Measurements from ENCODE around the gene CUBN.

Gene CUBN

GRCh38 chr10:17024461-17024860, 105.2 kb downstream of the CUBN start:
- POLR2A ChIA-PET = interaction anchor here (0.7 kb wide), 1 partner anchor 16 kb away, joined by 3 read pairs; no protein-coding TSS in a partner anchor
- Histone ChIP-seq H3K36me3 (ENCODE audit: control insufficient read depth in 2 of 2, insufficient read depth in 1 of 2, low read length in 2 of 2) (no peaks in the 10 kb centered on the region), H3K4me1 (ENCODE audit: control insufficient read depth, insufficient read depth, low read length) (no peaks in the 10 kb centered on the region), H3K9me3 (ENCODE audit: control insufficient read depth, insufficient read depth, low read depth, low read length) (no peaks in the 10 kb centered on the region), H3K27ac (ENCODE audit: extremely low read depth, low read depth, low read length) (no peak overlapping the region), H3K4me3 (ENCODE audit: low read depth, low read length) (no peak overlapping the region)
- TF ChIP-seq ZNF335 (tag by site-specific recombination; conservative IDR thresholded peaks at IDR 0.05) (no peak), ZNF521 (tag by site-specific recombination; IDR thresholded peaks at IDR 0.05) (no peak), ZNF768 (tag by site-specific recombination; IDR thresholded peaks at IDR 0.05) (no peak), HOXC10 (CRISPR knock-in tag; IDR thresholded peaks at IDR 0.05) (no peak), ZBTB17 (tag by site-specific recombination; IDR thresholded peaks at IDR 0.05) (no peak), GLIS1 (tag by site-specific recombination; IDR thresholded peaks at IDR 0.05) (no peak), ZNF548 (tag by site-specific recombination; IDR thresholded peaks at IDR 0.05) (no peak), ZNF639 (tag by site-specific recombination; IDR thresholded peaks at IDR 0.05) (no peak), ZNF558 (tag by site-specific recombination; IDR thresholded peaks at IDR 0.05) (no peak), ZNF792 (tag by site-specific recombination; IDR thresholded peaks at IDR 0.05) (no peak), OVOL3 (tag by site-specific recombination; IDR thresholded peaks at IDR 0.05) (no peak), ZNF23 (tag by site-specific recombination; IDR thresholded peaks at IDR 0.05; ENCODE audit: borderline replicate concordance) (no peak), ZNF623 (tag by site-specific recombination; IDR thresholded peaks at IDR 0.05) (no peak)
- TF ChIP-seq, protein P1, sequence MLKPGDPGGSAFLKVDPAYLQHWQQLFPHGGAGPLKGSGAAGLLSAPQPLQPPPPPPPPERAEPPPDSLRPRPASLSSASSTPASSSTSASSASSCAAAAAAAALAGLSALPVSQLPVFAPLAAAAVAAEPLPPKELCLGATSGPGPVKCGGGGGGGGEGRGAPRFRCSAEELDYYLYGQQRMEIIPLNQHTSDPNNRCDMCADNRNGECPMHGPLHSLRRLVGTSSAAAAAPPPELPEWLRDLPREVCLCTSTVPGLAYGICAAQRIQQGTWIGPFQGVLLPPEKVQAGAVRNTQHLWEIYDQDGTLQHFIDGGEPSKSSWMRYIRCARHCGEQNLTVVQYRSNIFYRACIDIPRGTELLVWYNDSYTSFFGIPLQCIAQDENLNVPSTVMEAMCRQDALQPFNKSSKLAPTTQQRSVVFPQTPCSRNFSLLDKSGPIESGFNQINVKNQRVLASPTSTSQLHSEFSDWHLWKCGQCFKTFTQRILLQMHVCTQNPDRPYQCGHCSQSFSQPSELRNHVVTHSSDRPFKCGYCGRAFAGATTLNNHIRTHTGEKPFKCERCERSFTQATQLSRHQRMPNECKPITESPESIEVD (tag by site-specific recombination; IDR thresholded peaks at IDR 0.05) = no peak
- CTCF ChIA-PET = interaction anchor here (0.6 to 1.3 kb wide), 3 partner anchors 38 to 79 kb away, joined by 3 to 4 read pairs (median 3); no protein-coding TSS in a partner anchor

- CTCF ChIA-PET = interaction anchor here (0.6 to 1.3 kb wide), 2 partner anchors 55 to 576 kb away, joined by 3 to 8 read pairs; no protein-coding TSS in a partner anchor
- Histone ChIP-seq H3K4me1 (ENCODE audit: control insufficient read depth, insufficient read depth, low read length) (no peaks in the 10 kb centered on the region), H3K4me3 (ENCODE audit: low read depth, low read length) (no peak overlapping the region), H3K36me3 (ENCODE audit: control insufficient read depth in 2 of 2, insufficient read depth in 1 of 2, low read length in 2 of 2) (no peaks in the 10 kb centered on the region), H3K27ac (ENCODE audit: extremely low read depth, low read depth, low read length) (no peak overlapping the region), H3K9me3 (ENCODE audit: control insufficient read depth, insufficient read depth, low read depth, low read length) (no peaks in the 10 kb centered on the region)
- POLR2A ChIA-PET = interaction anchor here (0.7 kb wide), 1 partner anchor 15 kb away, joined by 3 read pairs; no protein-coding TSS in a partner anchor
- TF ChIP-seq ZNF843 (tag by site-specific recombination; IDR thresholded peaks at IDR 0.05) = no peak
Measured at GRCh38 chr10:17023386-17024298, 106.0 kb downstream of the CUBN start.

DNA sequence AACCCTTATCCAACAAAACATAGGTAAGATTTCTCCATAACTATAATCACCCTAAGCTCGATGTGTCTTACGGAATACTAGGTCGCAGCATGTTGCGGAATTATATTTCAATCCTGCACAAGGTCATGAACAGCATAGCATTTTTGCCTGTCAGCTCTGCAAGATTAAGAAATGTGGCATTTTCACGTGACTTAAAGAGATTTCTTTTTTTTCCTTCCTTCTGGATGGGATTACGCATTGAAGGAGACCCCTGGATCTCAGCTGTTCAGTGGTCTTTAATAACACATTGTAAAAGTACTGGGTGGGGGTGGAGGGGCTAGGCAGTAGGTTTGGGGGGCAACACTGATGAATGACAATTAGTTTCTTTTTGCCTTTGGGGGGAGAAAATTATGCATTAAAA, 106.7 kb downstream of the CUBN start:
- no peak overlapping the region for H3K27ac ChIP-seq (ENCODE audit: extremely low read depth, low read depth, low read length)
- ChIA-PET CTCF (no interaction called here), POLR2A (no interaction called here)
- H3K9me3 ChIP-seq (ENCODE audit: control insufficient read depth, insufficient read depth, low read depth, low read length) = no peaks in the 10 kb centered on the region
- no peak overlapping the region for H3K4me3 ChIP-seq (ENCODE audit: low read depth, low read length)
- H3K36me3 ChIP-seq (ENCODE audit: control insufficient read depth in 2 of 2, insufficient read depth in 1 of 2, low read length in 2 of 2) = no peaks in the 10 kb centered on the region
- TF ChIP-seq ZFP69B (tag by site-specific recombination; IDR thresholded peaks at IDR 0.05) = no peak
- TF ChIP-seq, protein P2, sequence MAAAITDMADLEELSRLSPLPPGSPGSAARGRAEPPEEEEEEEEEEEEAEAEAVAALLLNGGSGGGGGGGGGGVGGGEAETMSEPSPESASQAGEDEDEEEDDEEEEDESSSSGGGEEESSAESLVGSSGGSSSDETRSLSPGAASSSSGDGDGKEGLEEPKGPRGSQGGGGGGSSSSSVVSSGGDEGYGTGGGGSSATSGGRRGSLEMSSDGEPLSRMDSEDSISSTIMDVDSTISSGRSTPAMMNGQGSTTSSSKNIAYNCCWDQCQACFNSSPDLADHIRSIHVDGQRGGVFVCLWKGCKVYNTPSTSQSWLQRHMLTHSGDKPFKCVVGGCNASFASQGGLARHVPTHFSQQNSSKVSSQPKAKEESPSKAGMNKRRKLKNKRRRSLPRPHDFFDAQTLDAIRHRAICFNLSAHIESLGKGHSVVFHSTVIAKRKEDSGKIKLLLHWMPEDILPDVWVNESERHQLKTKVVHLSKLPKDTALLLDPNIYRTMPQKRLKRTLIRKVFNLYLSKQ (tag by site-specific recombination; IDR thresholded peaks at IDR 0.05; ENCODE audit: borderline replicate concordance) = no peak
- no peak for TF ChIP-seq EGR2 (tag by site-specific recombination; IDR thresholded peaks at IDR 0.05; ENCODE audit: low read depth)
- no peak for TF ChIP-seq BCL11B (tag by site-specific recombination; IDR thresholded peaks at IDR 0.05; ENCODE audit: low read depth)
- no peak for TF ChIP-seq SP7 (tag by site-specific recombination; IDR thresholded peaks at IDR 0.05)
- no peak for TF ChIP-seq REPIN1 (tag by site-specific recombination; IDR thresholded peaks at IDR 0.05; ENCODE audit: low read depth)
- no peak for TF ChIP-seq ZNF529 (tag by site-specific recombination; IDR thresholded peaks at IDR 0.05; ENCODE audit: insufficient replicate concordance)
- no peak for TF ChIP-seq ZNF214 (tag by site-specific recombination; IDR thresholded peaks at IDR 0.05; ENCODE audit: borderline replicate concordance)
- TF ChIP-seq ZNF140 (tag by site-specific recombination; IDR thresholded peaks at IDR 0.05) = no peak
- H3K4me1 ChIP-seq (ENCODE audit: control insufficient read depth, insufficient read depth, low read length) = no peaks in the 10 kb centered on the region
